HepG2 (cell line): ENCODE results near the gene RHOBTB1. TPM values are rescaled to one million over a fixed set of nuclear protein-coding genes. Genes with fewer than 3 reads are reported as not detected.

Experiments used
- ATAC-seq: fragments of 200-7000 bp; cut with Tn5 transposase; 3 replicates; pipeline ENCODE4 v1.9.1; 2020; ENCODE audit warnings: mild to moderate bottlenecking, moderate library complexity
- BruUV-seq: library from RNA; stranded (reverse); fragments of 400-500 nt; replicated peaks from 2 replicates; lab custom pipeline; 2021; lab: Mats Ljungman, UMichigan
- CTCF ChIA-PET: fragments of 300-600 bp; formaldehyde crosslinking; extraction: SDS; loops from one replicate; lab custom pipeline; 2021; ENCODE audit warnings: low total read pairs, inconsistent platforms, low intra/inter-chr PET ratio; lab: Yijun Ruan, JAX
- POLR2A ChIA-PET: fragments of 350-600 bp; sonication (Branson Sonifier 250); formaldehyde crosslinking; loops from one replicate; lab custom pipeline; 2020; ENCODE audit warnings: antibody characterized with exemption, inconsistent platforms; lab: Yijun Ruan, JAX
- DNase-seq: peaks from one replicate; pipeline ENCODE4 v3.0.0-alpha.2; 2015; ENCODE audit warnings: low spot score
- FAIRE-seq: peaks from 3 replicates; lab custom pipeline; 2011; peaks lifted over from hg19 to GRCh38; lab: Jason Lieb, UNC
- H2AFZ ChIP-seq: one replicate; pipeline ENCODE4 v1.6.1; 2011; ENCODE audit warnings: low read length, inconsistent platforms
- H3K27ac ChIP-seq: fragments of 300-600 bp; 3 replicates; pipeline ENCODE4 v1.8.0; 2011; ENCODE audit warnings: mixed run types, mild to moderate bottlenecking, mixed read lengths, low read length, inconsistent platforms; ENCODE audit not compliant: insufficient read depth; ENCODE audit errors: extremely low read length
- H3K27me3 ChIP-seq, 2 experiments: fragments of 200-600 bp in 1 of 2; 2 replicates in 1 of 2; 3 replicates in 1 of 2; pipeline versions ENCODE4 v1.6.0 to v1.8.0; 2011; ENCODE audit warnings: low read length in 2 of 2, mild to moderate bottlenecking in 2 of 2, moderate library complexity in 2 of 2, inconsistent platforms in 1 of 2; ENCODE audit not compliant: insufficient read depth in 2 of 2, control insufficient read depth in 1 of 2
- H3K36me3 ChIP-seq, 2 experiments: fragments of 200-600 bp in 1 of 2; replicated peaks in 1 of 2; 2 replicates in 1 of 2; 3 replicates in 1 of 2; pipeline versions ENCODE4 v1.5.1 to v1.8.0; 2011; ENCODE audit warnings: low read length in 2 of 2, inconsistent platforms in 1 of 2; ENCODE audit not compliant: insufficient read depth in 2 of 2, control insufficient read depth in 1 of 2
- H3K4me1 ChIP-seq: 2 replicates; pipeline ENCODE4 v1.5.1; 2012; ENCODE audit warnings: low read length, inconsistent platforms; ENCODE audit not compliant: insufficient read depth
- H3K4me2 ChIP-seq: 2 replicates; pipeline ENCODE4 v1.6.0; 2011; ENCODE audit warnings: low read depth, low read length, inconsistent platforms
- H3K4me3 ChIP-seq, 3 experiments: fragments of 200-600 bp in 1 of 3; sonication (generic), shearing (Covaris generic) in 1 of 3; replicated peaks in 1 of 3; 2 replicates each; pipeline ENCODE4 v1.5.1; 2011 to 2016; ENCODE audit warnings: low read length in 3 of 3, inconsistent platforms in 2 of 3, low read depth in 2 of 3, mild to moderate bottlenecking in 2 of 3, control low read depth in 1 of 3, mixed read lengths in 1 of 3; ENCODE audit not compliant: insufficient read depth in 1 of 3
- H3K79me2 ChIP-seq: one replicate; pipeline ENCODE4 v1.6.1; 2011; ENCODE audit warnings: low read length, inconsistent platforms; ENCODE audit not compliant: insufficient read depth
- H3K9ac ChIP-seq: 2 replicates; pipeline ENCODE4 v1.6.0; 2011; ENCODE audit warnings: mild to moderate bottlenecking, low read depth, low read length, inconsistent platforms; ENCODE audit not compliant: insufficient read depth
- H3K9me3 ChIP-seq: 2 replicates; pipeline ENCODE4 v1.5.1; 2012; ENCODE audit warnings: mild to moderate bottlenecking, low read length
- H4K20me1 ChIP-seq: 2 replicates; pipeline ENCODE4 v1.6.0; 2011; ENCODE audit warnings: inconsistent platforms, mild to moderate bottlenecking, low read length, moderate library complexity; ENCODE audit not compliant: insufficient read depth
- FOXJ3 ChIP-seq: sonication (generic); formaldehyde crosslinking; IDR thresholded peaks from 2 replicates; pipeline ENCODE4 v1.4.0; 2020; ENCODE audit warnings: missing genetic modification reagents, mild to moderate bottlenecking, borderline replicate concordance
- MAFF ChIP-seq: IDR thresholded peaks from 2 replicates; pipeline ENCODE4 v1.6.1; 2011; ENCODE audit warnings: low read depth, low read length, improper control_type of control experiment
- MAFG ChIP-seq: sonication (generic); formaldehyde crosslinking; IDR thresholded peaks from 2 replicates; pipeline ENCODE4 v1.5.1; 2020; ENCODE audit warnings: mild to moderate bottlenecking, missing genetic modification reagents
- MAFK ChIP-seq, 2 experiments: IDR thresholded peaks in 1 of 2; conservative IDR thresholded peaks in 1 of 2; 2 replicates each; pipeline ENCODE4 v1.6.1; 2011; ENCODE audit warnings: improper control_type of control experiment in 2 of 2, low read length in 2 of 2
- MTF2 ChIP-seq: sonication (generic); formaldehyde crosslinking; IDR thresholded peaks from 2 replicates; pipeline ENCODE4 v1.5.0; 2020; ENCODE audit warnings: missing genetic modification reagents, borderline replicate concordance
- NR1H2 ChIP-seq: sonication (generic); formaldehyde crosslinking; IDR thresholded peaks from 2 replicates; pipeline ENCODE4 v1.8.1; 2022; ENCODE audit warnings: low read depth, missing genetic modification reagents, borderline replicate concordance
- PAX8 ChIP-seq: sonication (generic); formaldehyde crosslinking; IDR thresholded peaks from 2 replicates; pipeline ENCODE4 v1.8.0; 2022; ENCODE audit warnings: mild to moderate bottlenecking, missing genetic modification reagents, borderline replicate concordance
- SMARCE1 ChIP-seq: fragments of 450-650 bp; IDR thresholded peaks from 2 replicates; pipeline ENCODE4 v1.6.1; 2017; ENCODE audit warnings: borderline replicate concordance
- ZNF207 ChIP-seq: fragments of 450-650 bp; IDR thresholded peaks from 2 replicates; pipeline ENCODE4 v1.6.1; 2016; ENCODE audit warnings: antibody characterized with exemption, borderline replicate concordance
- ZNF335 ChIP-seq: sonication (generic); formaldehyde crosslinking; IDR thresholded peaks from 2 replicates; pipeline ENCODE4 v1.4.0; 2020; ENCODE audit warnings: missing genetic modification reagents
- ZNF34 ChIP-seq: sonication (generic); formaldehyde crosslinking; IDR thresholded peaks from 2 replicates; pipeline ENCODE4 v1.4.0; 2020; ENCODE audit warnings: mild to moderate bottlenecking, missing genetic modification reagents, borderline replicate concordance
- ZNF629 ChIP-seq: sonication (generic); formaldehyde crosslinking; conservative IDR thresholded peaks from 2 replicates; pipeline ENCODE4 v1.5.0; 2020; ENCODE audit warnings: missing genetic modification reagents
- WGBS: methylation state at CpG from one replicate; pipeline ENCODE4 v1.1.6; 2017; ENCODE audit warnings: low lambda C conversion rate; 5-methylcytosine and 5-hydroxymethylcytosine counted together
- in situ Hi-C: cut with HindIII; loops from 2 replicates; pipeline ENCODE4 v1.10.0; 2017; ENCODE audit warnings: low pct_unique_long_range_greater_than_20kb; ENCODE audit not compliant: extremely low pct_ligation_motif_present
- intact Hi-C: fragments of 100-400 bp; cut with micrococcal nuclease; formaldehyde crosslinking; loops from one replicate; pipeline ENCODE4 v1.10.0; 2022; ENCODE audit not compliant: unreplicated experiment
- polyA plus RNA-seq, 8 experiments: library from polyadenylated mRNA; depleted of rRNA in 3 of 8; stranded (reverse) in 7 of 8; unstranded in 1 of 8; fragments of >200 nt; fragmentation: Illumina TruSeq in 4 of 8; extraction: Trizol in 4 of 8; gene quantifications; 2 replicates each; pipeline versions ENCODE4 v1.2.1 to v1.2.3, GENCODE V29; 2011 to 2016; ENCODE audit warnings: low read depth in 4 of 8, missing spikeins in 1 of 8, mixed read lengths in 1 of 8; ENCODE audit not compliant: insufficient read depth in 1 of 8
- total RNA-seq, 5 experiments: library from RNA; depleted of rRNA; stranded (reverse); fragments of >200 nt; fragmentation: Illumina TruSeq; extraction: Trizol; gene quantifications; 2 replicates each; pipeline ENCODE4 v1.2.3, GENCODE V29; 2016; ENCODE audit warnings: low read depth in 1 of 5
- TF ChIP-seq, protein P1 (sequence below): sonication (generic); formaldehyde crosslinking; IDR thresholded peaks from 2 replicates; pipeline ENCODE4 v1.9.0; 2022; ENCODE audit warnings: low read depth, missing genetic modification reagents

The RHOBTB1 gene
- total and polyA plus RNA-seq, 2 of the 13 experiments (the other 11 are each of a cell fraction or from before 2014, with no cell fraction given): 18.8 to 59.5 TPM

DNA sequence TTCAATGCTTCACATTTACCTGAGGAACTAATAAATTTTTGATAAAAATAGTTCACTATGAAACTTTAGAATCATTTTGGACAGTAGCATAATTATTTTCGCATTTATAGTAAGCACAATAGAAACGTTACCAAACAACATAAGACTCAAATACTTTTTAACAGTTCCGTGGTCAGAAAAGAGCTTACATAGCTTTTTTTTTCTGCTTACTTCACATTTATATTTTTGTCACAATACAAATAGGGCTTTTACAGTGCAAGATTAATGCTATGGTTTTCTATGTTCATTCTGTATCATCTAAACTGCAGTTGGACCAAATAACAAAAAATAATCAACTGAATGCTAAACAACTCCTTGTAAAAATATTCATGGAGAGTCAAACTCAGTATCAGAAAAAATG lies 26.5 kb upstream of the RHOBTB1 start:
- Histone ChIP-seq H3K9ac (no peak overlapping the region), H3K4me3 (no peak overlapping the region), H3K79me2 (peaks cover 5% of the 10 kb centered on the region), H3K9me3 (no peaks in the 10 kb centered on the region), H3K36me3 (peaks cover 0 to 1% of the 10 kb centered on the region in 2 experiments; a peak in 1 of 5 replicates), H3K27me3 (no peaks in the 10 kb centered on the region), H4K20me1 (no peaks in the 10 kb centered on the region), H3K4me2 (no peak overlapping the region), H3K27ac (no peak overlapping the region), H3K4me1 (peaks cover 28% of the 10 kb centered on the region), H2AFZ (no peak overlapping the region)
- no peak for ATAC-seq
- no peak for DNase-seq
- no TSS peak for BruUV-seq
- POLR2A ChIA-PET: no interaction called here
- WGBS: 96% methylated on average over 3 of the region's 3 CpGs
- in situ Hi-C loops (no loop called here), intact Hi-C loops (no loop called here)
- CTCF ChIA-PET: no interaction called here
- no peak for TF ChIP-seq ZNF629
- TF ChIP-seq FOXJ3 (CRISPR knock-in tag): no peak
- no peak for TF ChIP-seq MTF2
- no peak for TF ChIP-seq NR1H2
- no peak for TF ChIP-seq MAFG (CRISPR knock-in tag)
- TF ChIP-seq, protein P1, sequence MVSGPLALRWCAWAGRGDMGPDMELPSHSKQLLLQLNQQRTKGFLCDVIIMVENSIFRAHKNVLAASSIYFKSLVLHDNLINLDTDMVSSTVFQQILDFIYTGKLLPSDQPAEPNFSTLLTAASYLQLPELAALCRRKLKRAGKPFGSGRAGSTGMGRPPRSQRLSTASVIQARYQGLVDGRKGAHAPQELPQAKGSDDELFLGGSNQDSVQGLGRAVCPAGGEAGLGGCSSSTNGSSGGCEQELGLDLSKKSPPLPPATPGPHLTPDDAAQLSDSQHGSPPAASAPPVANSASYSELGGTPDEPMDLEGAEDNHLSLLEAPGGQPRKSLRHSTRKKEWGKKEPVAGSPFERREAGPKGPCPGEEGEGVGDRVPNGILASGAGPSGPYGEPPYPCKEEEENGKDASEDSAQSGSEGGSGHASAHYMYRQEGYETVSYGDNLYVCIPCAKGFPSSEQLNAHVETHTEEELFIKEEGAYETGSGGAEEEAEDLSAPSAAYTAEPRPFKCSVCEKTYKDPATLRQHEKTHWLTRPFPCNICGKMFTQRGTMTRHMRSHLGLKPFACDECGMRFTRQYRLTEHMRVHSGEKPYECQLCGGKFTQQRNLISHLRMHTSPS: no peak
- no peak for TF ChIP-seq ZNF335 (CRISPR knock-in tag)
- no peak for TF ChIP-seq SMARCE1
- peak; percentile 38 to 65; a peak in 3 of 4 replicates for TF ChIP-seq MAFK (conservative IDR thresholded peaks at IDR 0.05 in 1 of 2, IDR thresholded peaks at IDR 0.05 in 1 of 2; ENCODE audit: low read length in 2 of 2)
- peak; percentile 56 for TF ChIP-seq MAFF
- TF ChIP-seq PAX8 (CRISPR knock-in tag): no peak
- no peak for TF ChIP-seq ZNF34 (CRISPR knock-in tag)
- no peak for TF ChIP-seq ZNF207
- FAIRE-seq: no peak
